DMS 273 (cell line): Measurements from ENCODE around the gene MYO10.
"Not testable (repeated sequence)": the region's sequence is repeated elsewhere in the genome, so short reads cannot be mapped to it uniquely, and the experiment has no call there.

ENCODE experiments used
- DNase-seq: peaks from one replicate; lab custom pipeline; 2025; ENCODE audit not compliant: unreplicated experiment; lab: John Stamatoyannopoulos, UW

Gene MYO10

GRCh38 chr5:16866273-16866672, 69.8 kb downstream of the MYO10 start:
- DNase-seq = peak; percentile 52

- DNase-seq = peak; percentile 28
These were observed 70.9 kb downstream of the MYO10 start for GRCh38 chr5:16865151-16865550.

GRCh38 chr5:16864631-16865131, 71.4 kb downstream of the MYO10 start:
- DNase-seq = peak; percentile 35

- no peak for DNase-seq
These were observed 72.6 kb downstream of the MYO10 start for GRCh38 chr5:16863469-16863946.

GRCh38 chr5:16862777-16863176, 73.3 kb downstream of the MYO10 start:
- no peak for DNase-seq

GRCh38 chr5:16859346-16859745, 76.7 kb downstream of the MYO10 start:
- no peak for DNase-seq

- no peak for DNase-seq
These were observed 77.9 kb downstream of the MYO10 start for GRCh38 chr5:16858151-16858550.

- peak; percentile 25 for DNase-seq
These were observed 78.5 kb downstream of the MYO10 start for GRCh38 chr5:16857635-16858034.

- DNase-seq = no peak
These were observed 79.6 kb downstream of the MYO10 start for GRCh38 chr5:16856531-16856930.

- DNase-seq = no peak
These were observed 80.2 kb downstream of the MYO10 start for GRCh38 chr5:16855898-16856297.

GRCh38 chr5:16855485-16855884, 80.6 kb downstream of the MYO10 start:
- peak; percentile 73 for DNase-seq

GRCh38 chr5:16854351-16854750, 81.7 kb downstream of the MYO10 start:
- no peak for DNase-seq

GRCh38 chr5:16853518-16853917, 82.6 kb downstream of the MYO10 start:
- DNase-seq = no peak

- DNase-seq = no peak
These were observed 83.7 kb downstream of the MYO10 start for GRCh38 chr5:16852251-16853005.

- DNase-seq = no peak
These were observed 86.3 kb downstream of the MYO10 start for GRCh38 chr5:16849775-16850174.

- DNase-seq = no peak
These were observed 86.9 kb downstream of the MYO10 start for GRCh38 chr5:16849181-16849580.

- no peak for DNase-seq
These were observed 91.1 kb downstream of the MYO10 start for GRCh38 chr5:16844952-16845351.

- no peak for DNase-seq
These were observed 93.2 kb downstream of the MYO10 start for GRCh38 chr5:16842896-16843295.

GRCh38 chr5:16841416-16841815, 94.7 kb downstream of the MYO10 start:
- no peak for DNase-seq

GRCh38 chr5:16837305-16837704, 98.8 kb downstream of the MYO10 start:
- no peak for DNase-seq

- DNase-seq = no peak
These were observed 102.1 kb downstream of the MYO10 start for GRCh38 chr5:16834029-16834428.

GRCh38 chr5:16831326-16831725, 104.8 kb downstream of the MYO10 start:
- not testable (repeated sequence) for DNase-seq

GRCh38 chr5:16827755-16828154, 108.3 kb downstream of the MYO10 start:
- no peak for DNase-seq
